HepG2 (cell line): Measurements from ENCODE around the gene RFX2. TPM values are rescaled to one million over a fixed set of nuclear protein-coding genes. Genes with fewer than 3 reads are reported as not detected.

Source experiments
- CENPX ChIP-seq: sonication (generic); formaldehyde crosslinking; IDR thresholded peaks from 2 replicates; pipeline ENCODE4 v1.9.0; 2021; ENCODE audit warnings: mild to moderate bottlenecking, missing genetic modification reagents, moderate library complexity
- CHD2 ChIP-seq: IDR thresholded peaks from 2 replicates; pipeline ENCODE4 v1.6.1; 2011; ENCODE audit warnings: low read depth, low read length, improper control_type of control experiment
- FIP1L1 ChIP-seq: fragments of 200-400 bp; formaldehyde crosslinking; IDR thresholded peaks from 2 replicates; pipeline ENCODE4 v1.6.1; 2018; ENCODE audit warnings: low read depth, mild to moderate bottlenecking, low read length, moderate library complexity, borderline replicate concordance; ENCODE audit not compliant: insufficient read depth
- FOXK1 ChIP-seq: sonication (generic); formaldehyde crosslinking; IDR thresholded peaks from 2 replicates; pipeline ENCODE4 v1.4.0; 2020; ENCODE audit warnings: low read depth, missing genetic modification reagents, borderline replicate concordance
- MXI1 ChIP-seq: IDR thresholded peaks from 3 replicates; pipeline ENCODE4 v1.6.1; 2012; ENCODE audit warnings: low read depth, low read length, inconsistent platforms, borderline replicate concordance
- PHB2 ChIP-seq: fragments of 450-650 bp; IDR thresholded peaks from 2 replicates; pipeline ENCODE4 v1.6.1; 2018; ENCODE audit not compliant: partially characterized antibody
- SP5 ChIP-seq: IDR thresholded peaks from 2 replicates; pipeline ENCODE4 v1.6.1; 2016; ENCODE audit warnings: low read depth, borderline replicate concordance
- YEATS2 ChIP-seq: sonication (generic); formaldehyde crosslinking; IDR thresholded peaks from 2 replicates; pipeline ENCODE4 v1.4.0; 2020; ENCODE audit warnings: missing genetic modification reagents, borderline replicate concordance
- ZNF383 ChIP-seq: sonication (generic); formaldehyde crosslinking; IDR thresholded peaks from 2 replicates; pipeline ENCODE4 v1.4.0; 2020; ENCODE audit warnings: missing genetic modification reagents, mild to moderate bottlenecking, borderline replicate concordance
- ZNF782 ChIP-seq: sonication (generic); formaldehyde crosslinking; IDR thresholded peaks from 2 replicates; pipeline ENCODE4 v1.4.0; 2020; ENCODE audit warnings: missing genetic modification reagents, mild to moderate bottlenecking, borderline replicate concordance
- polyA plus RNA-seq, 8 experiments: library from polyadenylated mRNA; depleted of rRNA in 3 of 8; stranded (reverse) in 7 of 8; unstranded in 1 of 8; fragments of >200 nt; fragmentation: Illumina TruSeq in 4 of 8; extraction: Trizol in 4 of 8; gene quantifications; 2 replicates each; pipeline versions ENCODE4 v1.2.1 to v1.2.3, GENCODE V29; 2011 to 2016; ENCODE audit warnings: low read depth in 4 of 8, missing spikeins in 1 of 8, mixed read lengths in 1 of 8; ENCODE audit not compliant: insufficient read depth in 1 of 8
- total RNA-seq, 5 experiments: library from RNA; depleted of rRNA; stranded (reverse); fragments of >200 nt; fragmentation: Illumina TruSeq; extraction: Trizol; gene quantifications; 2 replicates each; pipeline ENCODE4 v1.2.3, GENCODE V29; 2016; ENCODE audit warnings: low read depth in 1 of 5
- TF ChIP-seq, protein P1 (sequence below): sonication (generic); formaldehyde crosslinking; IDR thresholded peaks from 2 replicates; pipeline ENCODE4 v1.4.0; 2020; ENCODE audit warnings: missing genetic modification reagents
- TF ChIP-seq, protein P2 (sequence below), 2 experiments: IDR thresholded peaks; 2 replicates each; pipeline ENCODE4 v1.6.1; 2011 to 2012; ENCODE audit warnings: low read length in 2 of 2, borderline replicate concordance in 1 of 2, low read depth in 1 of 2, mild to moderate bottlenecking in 1 of 2, moderate library complexity in 1 of 2
- TF ChIP-seq, protein P3 (sequence below): IDR thresholded peaks from 2 replicates; pipeline ENCODE4 v1.6.1; 2016
- TF ChIP-seq, protein P4 (sequence below): sonication (generic); formaldehyde crosslinking; IDR thresholded peaks from 2 replicates; pipeline ENCODE4 v1.4.0; 2020; ENCODE audit warnings: mild to moderate bottlenecking, missing genetic modification reagents
- TF ChIP-seq, protein P5 (sequence below): sonication (generic); formaldehyde crosslinking; IDR thresholded peaks from 2 replicates; pipeline ENCODE4 v1.8.1; 2023; ENCODE audit warnings: missing genetic modification reagents, inconsistent platforms, borderline replicate concordance
- TF ChIP-seq, protein P6 (sequence below): sonication (generic); formaldehyde crosslinking; IDR thresholded peaks from 2 replicates; pipeline ENCODE4 v1.4.0; 2020; ENCODE audit warnings: missing genetic modification reagents
- TF ChIP-seq, protein P7 (sequence below): sonication (generic); formaldehyde crosslinking; IDR thresholded peaks from 2 replicates; pipeline ENCODE4 v1.8.0; 2022; ENCODE audit warnings: missing genetic modification reagents, low read depth, mild to moderate bottlenecking, borderline replicate concordance
- TF ChIP-seq, protein P8 (sequence below): sonication (generic); formaldehyde crosslinking; IDR thresholded peaks from 2 replicates; pipeline ENCODE4 v1.5.0; 2020; ENCODE audit warnings: mild to moderate bottlenecking, missing genetic modification reagents

The RFX2 gene
- total and polyA plus RNA-seq, 2 of the 13 experiments (the other 11 are each of a cell fraction or from before 2014, with no cell fraction given) = 2.8 to 3.3 TPM

DNA sequence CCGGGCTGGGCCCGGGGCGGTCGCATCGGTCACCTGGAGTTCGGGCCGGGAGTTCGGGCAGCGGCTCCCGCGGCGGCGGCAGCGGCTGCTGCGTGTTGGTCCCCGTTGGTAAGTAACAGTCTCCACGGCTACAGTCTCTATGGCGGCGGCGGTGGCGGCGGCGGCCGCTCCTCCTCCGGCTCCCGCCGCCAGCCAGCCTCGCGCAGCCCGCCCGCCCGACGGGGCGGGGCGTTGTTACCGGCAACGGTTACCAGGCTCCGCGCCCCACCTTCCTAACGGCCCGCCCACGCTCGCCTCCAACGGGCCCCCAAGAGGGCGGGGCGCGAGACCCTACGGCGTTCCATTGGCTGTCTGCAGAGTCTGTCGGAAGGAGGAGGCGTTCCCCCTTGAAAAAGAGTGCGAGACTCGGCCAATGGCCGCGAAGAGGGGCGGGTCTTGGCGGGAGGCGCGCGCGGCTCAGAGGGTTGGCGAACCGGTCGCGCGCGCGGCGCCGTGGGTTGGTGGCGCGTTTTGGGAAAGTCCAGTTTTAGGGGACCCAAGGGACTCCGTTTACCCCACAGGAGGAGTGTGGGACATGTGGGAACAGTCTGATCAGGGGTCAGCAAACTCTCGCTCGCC is at the start of gene RFX2 (continued):
- TF ChIP-seq, protein P1, sequence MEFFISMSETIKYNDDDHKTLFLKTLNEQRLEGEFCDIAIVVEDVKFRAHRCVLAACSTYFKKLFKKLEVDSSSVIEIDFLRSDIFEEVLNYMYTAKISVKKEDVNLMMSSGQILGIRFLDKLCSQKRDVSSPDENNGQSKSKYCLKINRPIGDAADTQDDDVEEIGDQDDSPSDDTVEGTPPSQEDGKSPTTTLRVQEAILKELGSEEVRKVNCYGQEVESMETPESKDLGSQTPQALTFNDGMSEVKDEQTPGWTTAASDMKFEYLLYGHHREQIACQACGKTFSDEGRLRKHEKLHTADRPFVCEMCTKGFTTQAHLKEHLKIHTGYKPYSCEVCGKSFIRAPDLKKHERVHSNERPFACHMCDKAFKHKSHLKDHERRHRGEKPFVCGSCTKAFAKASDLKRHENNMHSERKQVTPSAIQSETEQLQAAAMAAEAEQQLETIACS (CRISPR knock-in tag) = peak; percentile 92
- TF ChIP-seq, protein P2, sequence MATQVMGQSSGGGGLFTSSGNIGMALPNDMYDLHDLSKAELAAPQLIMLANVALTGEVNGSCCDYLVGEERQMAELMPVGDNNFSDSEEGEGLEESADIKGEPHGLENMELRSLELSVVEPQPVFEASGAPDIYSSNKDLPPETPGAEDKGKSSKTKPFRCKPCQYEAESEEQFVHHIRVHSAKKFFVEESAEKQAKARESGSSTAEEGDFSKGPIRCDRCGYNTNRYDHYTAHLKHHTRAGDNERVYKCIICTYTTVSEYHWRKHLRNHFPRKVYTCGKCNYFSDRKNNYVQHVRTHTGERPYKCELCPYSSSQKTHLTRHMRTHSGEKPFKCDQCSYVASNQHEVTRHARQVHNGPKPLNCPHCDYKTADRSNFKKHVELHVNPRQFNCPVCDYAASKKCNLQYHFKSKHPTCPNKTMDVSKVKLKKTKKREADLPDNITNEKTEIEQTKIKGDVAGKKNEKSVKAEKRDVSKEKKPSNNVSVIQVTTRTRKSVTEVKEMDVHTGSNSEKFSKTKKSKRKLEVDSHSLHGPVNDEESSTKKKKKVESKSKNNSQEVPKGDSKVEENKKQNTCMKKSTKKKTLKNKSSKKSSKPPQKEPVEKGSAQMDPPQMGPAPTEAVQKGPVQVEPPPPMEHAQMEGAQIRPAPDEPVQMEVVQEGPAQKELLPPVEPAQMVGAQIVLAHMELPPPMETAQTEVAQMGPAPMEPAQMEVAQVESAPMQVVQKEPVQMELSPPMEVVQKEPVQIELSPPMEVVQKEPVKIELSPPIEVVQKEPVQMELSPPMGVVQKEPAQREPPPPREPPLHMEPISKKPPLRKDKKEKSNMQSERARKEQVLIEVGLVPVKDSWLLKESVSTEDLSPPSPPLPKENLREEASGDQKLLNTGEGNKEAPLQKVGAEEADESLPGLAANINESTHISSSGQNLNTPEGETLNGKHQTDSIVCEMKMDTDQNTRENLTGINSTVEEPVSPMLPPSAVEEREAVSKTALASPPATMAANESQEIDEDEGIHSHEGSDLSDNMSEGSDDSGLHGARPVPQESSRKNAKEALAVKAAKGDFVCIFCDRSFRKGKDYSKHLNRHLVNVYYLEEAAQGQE (IDR thresholded peaks at IDR 0.05; ENCODE audit: borderline replicate concordance in 1 of 2, low read depth in 1 of 2, low read length in 2 of 2) = no peak
- TF ChIP-seq PHB2 (no peak), CHD2 (0 out of 2 replicates have a peak, but pooled peaks have one; percentile 22), CENPX (CRISPR knock-in tag) (no peak), SP5 (CRISPR knock-in tag) (peak; percentile 74; the same call in 1 of the 2 replicates), FOXK1 (CRISPR knock-in tag) (0 out of 2 replicates have a peak, but pooled peaks have one; percentile 35), ZNF383 (no peak), FIP1L1 (no peak), MXI1 (peak; percentile 94), YEATS2 (0 out of 2 replicates have a peak, but pooled peaks have one; percentile 27), ZNF782 (CRISPR knock-in tag) (no peak)
- TF ChIP-seq, protein P3, sequence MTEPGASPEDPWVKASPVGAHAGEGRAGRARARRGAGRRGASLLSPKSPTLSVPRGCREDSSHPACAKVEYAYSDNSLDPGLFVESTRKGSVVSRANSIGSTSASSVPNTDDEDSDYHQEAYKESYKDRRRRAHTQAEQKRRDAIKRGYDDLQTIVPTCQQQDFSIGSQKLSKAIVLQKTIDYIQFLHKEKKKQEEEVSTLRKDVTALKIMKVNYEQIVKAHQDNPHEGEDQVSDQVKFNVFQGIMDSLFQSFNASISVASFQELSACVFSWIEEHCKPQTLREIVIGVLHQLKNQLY (CRISPR knock-in tag) = no peak
- TF ChIP-seq, protein P4, sequence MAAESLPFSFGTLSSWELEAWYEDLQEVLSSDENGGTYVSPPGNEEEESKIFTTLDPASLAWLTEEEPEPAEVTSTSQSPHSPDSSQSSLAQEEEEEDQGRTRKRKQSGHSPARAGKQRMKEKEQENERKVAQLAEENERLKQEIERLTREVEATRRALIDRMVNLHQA (CRISPR knock-in tag) = no peak
- TF ChIP-seq, protein P5, sequence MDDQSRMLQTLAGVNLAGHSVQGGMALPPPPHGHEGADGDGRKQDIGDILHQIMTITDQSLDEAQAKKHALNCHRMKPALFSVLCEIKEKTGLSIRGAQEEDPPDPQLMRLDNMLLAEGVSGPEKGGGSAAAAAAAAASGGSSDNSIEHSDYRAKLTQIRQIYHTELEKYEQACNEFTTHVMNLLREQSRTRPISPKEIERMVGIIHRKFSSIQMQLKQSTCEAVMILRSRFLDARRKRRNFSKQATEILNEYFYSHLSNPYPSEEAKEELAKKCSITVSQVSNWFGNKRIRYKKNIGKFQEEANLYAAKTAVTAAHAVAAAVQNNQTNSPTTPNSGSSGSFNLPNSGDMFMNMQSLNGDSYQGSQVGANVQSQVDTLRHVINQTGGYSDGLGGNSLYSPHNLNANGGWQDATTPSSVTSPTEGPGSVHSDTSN (CRISPR knock-in tag) = peak; percentile 37; the same call in 1 of the 2 replicates
- TF ChIP-seq, protein P6, sequence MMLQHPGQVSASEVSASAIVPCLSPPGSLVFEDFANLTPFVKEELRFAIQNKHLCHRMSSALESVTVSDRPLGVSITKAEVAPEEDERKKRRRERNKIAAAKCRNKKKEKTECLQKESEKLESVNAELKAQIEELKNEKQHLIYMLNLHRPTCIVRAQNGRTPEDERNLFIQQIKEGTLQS (CRISPR knock-in tag) = no peak
- TF ChIP-seq, protein P7, sequence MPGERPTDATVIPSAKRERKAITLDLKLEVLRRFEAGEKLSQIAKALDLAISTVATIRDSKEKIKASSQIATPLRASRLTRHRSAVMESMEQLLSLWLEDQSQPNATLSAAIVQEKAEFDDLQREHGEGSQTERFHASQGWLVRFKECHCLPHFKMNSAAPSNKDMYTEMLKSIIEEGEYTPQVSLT (CRISPR knock-in tag) = no peak
- TF ChIP-seq, protein P8, sequence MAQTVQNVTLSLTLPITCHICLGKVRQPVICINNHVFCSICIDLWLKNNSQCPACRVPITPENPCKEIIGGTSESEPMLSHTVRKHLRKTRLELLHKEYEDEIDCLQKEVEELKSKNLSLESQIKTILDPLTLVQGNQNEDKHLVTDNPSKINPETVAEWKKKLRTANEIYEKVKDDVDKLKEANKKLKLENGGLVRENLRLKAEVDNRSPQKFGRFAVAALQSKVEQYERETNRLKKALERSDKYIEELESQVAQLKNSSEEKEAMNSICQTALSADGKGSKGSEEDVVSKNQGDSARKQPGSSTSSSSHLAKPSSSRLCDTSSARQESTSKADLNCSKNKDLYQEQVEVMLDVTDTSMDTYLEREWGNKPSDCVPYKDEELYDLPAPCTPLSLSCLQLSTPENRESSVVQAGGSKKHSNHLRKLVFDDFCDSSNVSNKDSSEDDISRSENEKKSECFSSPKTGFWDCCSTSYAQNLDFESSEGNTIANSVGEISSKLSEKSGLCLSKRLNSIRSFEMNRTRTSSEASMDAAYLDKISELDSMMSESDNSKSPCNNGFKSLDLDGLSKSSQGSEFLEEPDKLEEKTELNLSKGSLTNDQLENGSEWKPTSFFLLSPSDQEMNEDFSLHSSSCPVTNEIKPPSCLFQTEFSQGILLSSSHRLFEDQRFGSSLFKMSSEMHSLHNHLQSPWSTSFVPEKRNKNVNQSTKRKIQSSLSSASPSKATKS (CRISPR knock-in tag) = no peak
